ENCODE results near the gene PCTP.
A peak's percentile ranks its signal among the peaks of the same experiment; 100 is the strongest.

PCTP gene

DNA sequence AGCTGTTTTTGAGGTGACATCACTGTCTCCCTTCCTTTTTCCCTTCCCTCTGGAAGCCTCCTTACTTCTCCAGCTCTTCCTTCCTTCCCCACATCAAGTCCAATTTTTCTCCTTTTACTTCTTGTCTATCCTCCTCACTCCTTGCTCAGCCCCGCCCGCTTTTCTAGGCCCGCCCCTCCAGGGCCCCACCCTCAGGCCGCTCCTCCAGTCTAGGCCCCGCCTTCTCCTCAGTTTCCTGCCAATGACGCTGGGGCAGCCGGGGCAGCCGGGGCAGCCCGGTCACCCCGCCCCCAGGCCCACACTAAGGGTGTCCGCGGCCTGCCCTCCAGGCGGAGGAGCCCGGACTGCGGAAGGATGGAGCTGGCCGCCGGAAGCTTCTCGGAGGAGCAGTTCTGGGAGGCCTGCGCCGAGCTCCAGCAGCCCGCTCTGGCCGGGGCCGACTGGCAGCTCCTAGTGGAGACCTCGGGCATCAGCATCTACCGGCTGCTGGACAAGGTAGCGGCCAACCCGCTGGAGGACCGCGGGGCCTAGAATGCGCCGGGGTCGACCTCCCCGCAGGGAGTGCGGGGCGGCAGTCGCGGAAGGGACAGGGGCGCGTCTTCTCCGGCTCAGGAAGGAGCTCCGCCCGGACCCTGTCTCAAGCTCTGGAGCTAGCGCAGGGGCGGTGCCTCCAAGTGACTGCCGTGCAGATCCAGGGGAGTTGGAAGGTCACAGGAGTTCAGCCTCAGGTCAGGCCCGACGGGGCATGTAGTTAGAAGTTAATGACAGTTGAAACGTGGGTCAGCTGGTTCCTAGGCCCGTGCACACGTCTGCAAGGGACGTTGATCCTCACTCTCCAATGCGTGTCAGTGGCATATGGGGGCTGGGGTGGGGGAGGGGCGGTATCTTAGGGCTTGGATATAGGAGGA lies at the start of gene PCTP:
PCTP (plus strand) TSS at position 302 of the 908 bp plus-strand sequence; CDS start at position 355, 53 bp downstream.
- peak; percentile 41 for DNase-seq

DNA sequence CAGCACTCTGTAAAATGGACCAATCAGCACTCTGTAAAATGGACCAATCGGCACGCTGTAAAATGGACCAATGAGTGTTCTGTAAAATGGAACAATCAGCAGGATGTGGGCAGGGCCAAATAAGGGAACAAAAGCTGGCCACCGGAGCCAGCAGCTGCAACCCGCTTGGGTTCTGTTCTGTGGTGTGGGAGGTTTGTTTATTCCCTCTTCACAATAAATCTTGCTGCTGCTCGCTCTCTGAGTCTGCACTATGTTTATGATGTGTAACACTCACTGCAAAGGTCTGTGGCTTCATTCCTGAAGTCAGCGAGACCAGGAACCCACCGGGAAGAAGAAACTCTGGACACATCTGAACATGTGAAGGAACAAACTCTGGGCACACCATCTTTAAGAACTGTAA lies 48.7 kb upstream of the PCTP start:
- DNase-seq, result no peak

DNA sequence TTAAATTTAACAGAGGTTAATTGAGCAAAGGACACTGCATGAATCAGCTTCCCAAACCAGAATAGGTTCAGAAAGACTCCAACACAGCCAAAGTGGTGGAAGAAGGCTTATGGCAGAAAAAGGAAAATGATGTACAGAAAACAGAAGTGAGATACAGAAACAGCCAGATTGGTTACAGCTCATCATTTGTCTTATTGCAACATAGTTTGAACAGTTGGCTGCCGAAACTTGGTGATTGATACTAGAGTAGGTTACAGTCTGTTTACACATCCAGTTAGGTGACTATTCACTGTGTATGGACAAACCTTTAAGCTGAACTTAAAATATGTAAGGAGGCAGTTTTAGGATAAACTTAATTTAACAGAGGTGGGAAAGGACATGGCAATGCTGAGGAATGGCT lies 46.5 kb upstream of the PCTP start:
- no peak for DNase-seq

DNA sequence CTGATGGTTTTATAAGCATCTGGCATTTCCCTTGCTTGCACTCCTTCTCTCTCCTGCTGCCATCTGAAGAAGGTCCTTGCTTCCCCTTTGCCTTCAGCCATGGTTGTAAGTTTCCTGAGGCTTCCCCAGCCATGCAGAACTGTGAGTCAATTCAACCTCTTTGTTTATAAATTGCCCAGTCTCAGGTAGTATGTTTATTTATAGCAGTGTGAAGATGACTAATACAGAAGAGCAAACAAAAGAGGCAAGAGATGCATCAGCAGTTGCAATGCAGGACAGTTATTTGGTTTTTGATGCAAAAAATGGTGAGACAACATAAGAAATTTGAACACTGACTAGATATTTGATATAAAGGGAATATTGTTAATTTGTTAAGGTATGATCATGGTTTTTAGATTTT lies 45.0 kb upstream of the PCTP start:
- no peak for DNase-seq

DNA sequence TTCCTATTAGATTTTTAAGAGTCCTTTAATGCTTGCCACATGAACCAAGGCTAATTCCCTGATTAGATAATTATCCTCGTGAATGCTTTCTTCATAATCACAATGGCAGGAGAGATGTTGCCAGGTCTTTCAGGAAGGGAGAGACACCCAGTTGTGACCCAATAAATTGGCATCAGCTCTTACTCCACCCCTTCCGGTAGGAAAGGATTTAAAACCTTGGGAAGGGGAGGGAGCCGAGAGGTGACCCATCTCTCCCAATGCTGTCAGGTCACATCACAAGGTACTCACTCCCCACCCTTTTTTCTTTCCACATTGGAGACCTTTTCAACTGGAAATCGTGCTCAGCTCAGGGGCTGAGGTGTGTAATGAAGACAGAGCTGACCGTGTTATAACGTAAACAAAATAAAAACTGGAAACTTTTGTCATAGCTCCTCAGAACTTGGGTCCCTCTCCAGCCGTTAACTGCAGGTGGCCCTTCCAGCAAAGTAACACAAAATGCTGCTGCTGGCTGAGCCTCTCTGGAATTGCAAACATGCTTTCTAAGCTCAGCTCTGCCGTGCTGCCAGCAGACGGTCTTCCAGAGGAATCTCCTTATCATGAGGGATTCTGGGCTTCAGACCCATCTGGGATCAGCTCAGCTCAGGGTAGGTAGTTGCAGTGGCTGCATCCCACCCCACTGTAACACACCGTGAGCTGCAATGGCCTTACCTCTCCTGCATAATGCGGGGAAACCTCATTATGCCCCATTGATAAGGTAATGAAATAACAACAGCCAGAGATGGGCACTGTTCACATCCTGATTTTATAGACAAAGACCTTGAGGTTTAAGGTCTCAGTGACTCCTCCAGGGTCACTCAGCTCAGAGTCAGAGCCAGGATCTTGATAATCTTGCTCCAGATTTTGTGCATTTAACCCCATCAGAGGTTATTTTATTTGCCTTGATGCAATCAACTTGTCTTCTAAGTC lies 43.8 kb upstream of the PCTP start:
- no peak for DNase-seq

DNA sequence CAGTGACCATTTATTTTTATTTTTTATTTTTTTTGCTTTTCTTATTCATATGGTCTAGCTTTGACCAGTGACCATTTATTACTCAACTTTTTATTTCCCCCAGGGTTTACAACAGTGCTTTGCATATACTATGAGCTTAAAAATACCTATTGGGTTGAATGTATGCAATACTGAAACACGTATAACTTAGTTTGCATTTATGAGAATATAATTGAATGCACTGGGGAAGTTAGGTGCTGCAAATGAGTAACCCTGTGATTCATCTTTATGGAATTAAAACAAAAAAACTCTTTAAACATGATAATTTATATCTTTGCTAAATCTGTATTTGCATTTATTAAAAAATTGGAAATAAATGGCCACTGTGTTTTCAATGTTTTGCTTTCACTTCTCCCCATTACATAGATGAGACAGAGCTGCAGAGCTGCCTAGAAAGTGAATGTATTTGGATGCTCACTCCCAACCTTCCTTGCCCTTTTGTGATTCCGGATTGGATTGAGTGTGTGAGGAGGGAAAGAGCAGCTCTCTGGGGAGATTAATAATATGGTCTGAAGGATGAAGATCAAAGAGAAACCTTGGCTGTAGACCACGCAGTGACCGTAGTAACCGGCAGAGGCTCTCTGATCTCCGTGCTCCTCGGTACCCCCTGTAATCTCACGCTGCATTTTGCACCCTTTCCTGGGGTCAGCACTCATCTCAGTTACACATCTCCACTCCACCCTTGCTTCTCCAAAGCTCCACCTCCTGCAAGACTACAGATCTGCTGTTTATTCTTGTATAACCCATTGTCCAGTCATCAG lies 42.5 kb upstream of the PCTP start:
- DNase-seq, result no peak

DNA sequence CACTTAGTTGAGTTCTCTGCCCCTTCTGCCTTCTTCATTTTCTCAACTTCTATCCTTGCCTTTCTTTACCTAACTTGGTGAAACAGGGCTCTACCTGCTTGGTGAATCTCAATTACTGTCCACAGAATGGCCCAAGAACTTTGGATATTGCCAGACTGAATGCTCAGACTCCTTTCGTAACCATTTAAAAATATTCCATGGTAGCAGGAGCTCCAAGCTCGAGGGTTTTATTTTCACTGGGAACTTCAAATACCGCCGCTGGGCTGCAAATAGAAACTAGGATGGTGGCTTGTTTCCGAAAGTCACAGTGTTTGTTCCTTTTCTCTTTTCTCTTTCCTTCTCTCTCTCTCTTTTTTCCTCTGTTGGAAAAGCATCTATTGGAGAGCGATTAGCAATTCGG lies 41.4 kb upstream of the PCTP start:
- no peak for DNase-seq

DNA sequence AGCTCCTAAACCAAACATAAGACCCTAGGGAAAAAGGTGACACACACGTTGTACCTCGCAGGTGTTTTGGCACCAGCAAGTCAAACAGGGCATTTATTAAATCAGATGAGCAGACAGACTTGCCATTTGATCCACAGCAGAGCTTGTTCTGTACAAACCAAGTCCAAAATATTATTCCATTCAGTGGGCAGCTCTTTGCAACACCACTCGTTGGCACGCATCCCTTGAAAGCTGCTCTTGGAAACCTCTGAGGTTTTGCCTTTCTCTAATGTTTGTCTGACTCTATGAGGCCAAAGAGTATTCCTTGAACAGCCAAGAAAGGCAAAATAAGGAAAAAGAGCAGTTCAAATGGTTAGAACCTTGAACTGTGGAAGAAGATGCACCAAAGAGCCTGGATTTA lies 40.9 kb upstream of the PCTP start:
- no peak for DNase-seq

DNA sequence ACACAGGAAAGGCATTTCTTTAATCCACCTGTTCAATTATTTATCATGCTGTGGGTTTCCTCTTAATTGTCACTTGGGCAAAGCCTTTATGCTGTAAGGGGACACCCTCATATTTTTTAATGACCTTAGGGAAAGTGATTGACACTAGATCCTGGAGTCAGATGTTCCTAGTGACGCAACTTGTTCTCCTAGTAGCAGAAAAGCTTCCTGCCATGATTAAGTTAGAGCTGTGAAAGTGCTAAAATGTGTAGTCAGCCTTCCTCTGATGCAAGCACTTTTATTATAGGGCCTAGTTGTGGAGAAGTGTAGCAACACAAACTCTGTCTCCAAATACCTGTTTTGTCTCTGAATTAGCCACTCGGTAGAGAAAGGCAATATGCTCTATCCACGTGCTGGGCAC lies 40.4 kb upstream of the PCTP start:
- DNase-seq, result peak; percentile 52

DNA sequence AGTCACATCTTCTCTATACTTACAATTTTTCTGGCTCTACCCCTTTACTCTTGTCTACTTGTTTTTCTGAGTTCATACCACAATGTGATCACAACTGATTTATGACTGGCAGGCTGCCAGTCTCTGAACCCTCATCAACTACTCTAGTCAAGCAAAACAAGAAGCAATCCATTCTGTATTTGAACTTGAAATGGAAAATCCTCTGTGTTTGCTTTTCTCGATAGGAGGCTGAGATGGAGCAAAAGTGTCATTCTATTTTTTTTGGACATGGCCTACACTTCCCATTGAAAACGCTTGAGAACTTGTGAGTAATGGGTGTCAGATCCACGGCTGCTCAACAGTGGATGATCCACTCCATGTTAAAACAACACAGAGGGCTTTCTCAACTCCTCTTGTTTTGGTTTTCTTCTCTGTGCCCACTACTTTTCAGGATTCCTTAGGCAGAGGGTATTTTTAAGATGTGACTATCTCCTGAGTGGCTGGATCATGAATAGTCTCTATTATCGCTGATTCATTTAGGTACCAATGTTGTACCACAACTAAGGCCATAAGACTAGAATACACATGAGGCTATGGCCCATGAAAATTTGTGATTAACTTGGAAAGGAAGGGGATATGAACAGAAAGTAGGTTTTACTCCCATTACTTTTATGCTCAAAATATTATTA lies 39.9 kb upstream of the PCTP start:
- DNase-seq, result peak; percentile 58

DNA sequence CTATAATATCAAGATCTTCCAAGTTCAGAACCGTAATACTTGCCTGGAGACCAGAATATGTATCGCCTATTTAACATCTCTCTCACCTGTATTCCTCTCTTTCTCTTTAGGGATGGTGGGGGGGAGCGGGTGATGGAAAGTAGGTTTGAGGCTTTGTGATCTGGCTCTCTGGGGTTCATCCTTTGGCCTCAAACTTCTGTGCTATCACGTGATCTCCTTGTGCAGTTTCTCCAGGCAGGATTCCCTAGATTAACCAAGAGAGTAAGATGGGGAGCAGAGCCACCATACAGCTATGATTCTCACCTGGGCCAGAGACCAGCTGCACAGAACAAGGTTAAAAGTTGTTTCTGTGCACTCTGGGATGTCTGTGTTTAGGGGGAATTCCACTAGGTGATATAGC lies 33.4 kb upstream of the PCTP start:
- no peak for DNase-seq

DNA sequence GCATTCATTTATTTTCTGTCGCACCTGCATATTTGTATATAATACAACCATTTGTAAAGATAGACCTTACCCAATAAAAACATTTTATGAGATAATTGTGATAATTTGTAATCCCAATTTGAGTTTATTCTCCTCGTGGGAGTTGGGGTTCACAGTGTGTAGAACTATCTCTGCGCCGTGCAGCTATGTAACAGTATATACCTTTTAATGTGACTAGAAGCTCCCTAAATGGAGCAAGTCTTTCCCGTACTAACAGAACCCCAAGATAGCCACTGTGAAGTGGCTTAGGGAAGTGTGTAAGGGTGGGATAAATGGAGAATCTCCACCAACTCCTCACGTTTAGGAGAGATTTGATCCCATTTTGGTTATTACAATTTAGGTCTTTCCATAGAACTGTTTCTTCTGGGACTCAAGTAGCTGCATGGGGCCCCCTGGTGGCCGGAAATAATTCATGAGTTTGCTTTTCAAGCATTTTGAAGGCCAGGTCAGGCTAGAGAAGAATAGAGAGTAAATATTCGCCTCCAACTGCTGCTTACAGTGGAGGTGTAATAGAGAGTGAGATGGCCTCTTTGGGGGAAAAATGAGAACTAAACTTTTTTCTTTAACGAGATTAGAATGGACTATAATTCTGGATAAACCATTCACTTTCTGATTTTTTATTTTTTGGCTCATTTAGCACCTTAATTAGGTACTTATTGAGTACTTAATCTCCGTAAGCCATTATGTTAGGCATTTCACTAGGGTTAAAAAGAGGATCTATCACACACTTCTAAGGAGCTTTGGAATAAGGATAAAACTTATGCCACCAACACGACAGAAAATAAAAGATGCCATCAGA lies 32.7 kb upstream of the PCTP start:
- peak; percentile 27 for DNase-seq

DNA sequence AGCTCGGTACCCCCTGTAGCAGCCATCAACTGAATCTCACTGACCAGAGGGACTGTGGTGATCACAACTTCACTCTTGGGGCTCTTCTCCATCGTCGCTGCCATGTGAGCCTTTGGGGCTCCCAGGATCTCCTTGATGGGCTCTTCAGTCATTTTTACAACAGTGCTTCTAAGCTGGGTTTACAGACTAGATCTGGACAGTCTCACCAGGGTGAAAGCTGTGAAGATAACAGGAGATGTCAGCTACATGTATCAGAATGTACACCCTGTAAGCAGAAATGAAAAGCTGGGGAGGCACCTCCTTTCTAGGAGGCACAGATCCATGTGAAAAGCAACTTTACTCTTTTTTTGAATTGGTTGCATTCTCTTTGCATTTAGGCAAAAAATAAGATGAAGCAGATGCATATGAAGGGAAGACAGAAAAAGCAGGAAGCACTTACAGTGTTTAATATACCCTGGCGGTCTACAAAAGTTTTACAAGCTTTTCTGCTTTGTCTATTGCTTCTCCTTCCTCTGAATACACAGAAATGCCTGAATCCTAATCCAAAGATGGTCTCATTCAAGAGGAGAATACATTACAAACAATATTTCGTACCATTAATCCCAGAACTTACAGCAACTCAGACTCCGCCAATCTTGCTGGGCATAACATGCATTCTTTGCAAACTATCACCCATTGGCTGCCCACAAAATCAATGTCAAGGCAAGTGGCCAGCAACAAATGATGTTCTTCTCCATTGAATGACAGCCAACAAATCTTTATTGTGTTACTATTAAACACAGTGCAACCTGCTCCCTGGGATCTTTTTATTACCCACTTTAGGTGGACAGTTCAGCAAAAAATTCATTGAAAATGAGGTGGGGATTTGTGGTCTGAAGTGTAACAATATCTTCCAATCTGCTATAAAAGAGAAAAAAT lies 29.7 kb upstream of the PCTP start:
- DNase-seq, result no peak

DNA sequence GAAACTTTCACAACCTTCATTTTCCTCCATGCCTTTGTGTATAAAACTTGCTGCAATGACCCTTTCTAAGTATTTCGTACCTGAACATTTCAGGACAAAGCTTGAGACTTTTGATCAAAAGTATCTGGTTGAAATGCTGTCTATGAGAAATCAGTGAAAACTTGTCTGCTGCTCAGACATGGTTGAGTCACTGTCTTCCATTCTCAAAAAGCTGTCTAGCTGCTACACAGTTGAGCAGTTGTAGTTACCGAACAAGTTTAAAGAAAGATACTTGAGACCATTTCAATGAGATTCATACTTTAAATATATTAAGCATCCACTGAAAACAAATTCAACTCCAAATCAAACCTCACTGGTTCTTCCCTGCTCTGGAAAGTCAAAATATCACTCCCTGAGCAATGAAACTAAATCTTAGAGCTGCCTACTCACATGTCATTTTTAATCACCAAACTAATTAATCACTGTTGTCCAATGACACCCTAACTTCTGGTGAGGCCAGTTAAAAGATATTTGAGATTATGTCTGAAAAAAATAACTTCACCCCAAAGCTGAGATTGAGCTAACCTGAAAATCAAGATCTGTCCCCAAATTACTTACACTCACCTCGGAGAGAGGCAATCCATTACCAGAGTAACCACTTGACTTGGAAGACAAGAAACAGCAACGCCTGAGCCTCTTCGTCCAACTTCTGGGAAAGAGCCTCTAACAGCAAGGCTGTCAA lies 28.7 kb upstream of the PCTP start:
- DNase-seq, result no peak

DNA sequence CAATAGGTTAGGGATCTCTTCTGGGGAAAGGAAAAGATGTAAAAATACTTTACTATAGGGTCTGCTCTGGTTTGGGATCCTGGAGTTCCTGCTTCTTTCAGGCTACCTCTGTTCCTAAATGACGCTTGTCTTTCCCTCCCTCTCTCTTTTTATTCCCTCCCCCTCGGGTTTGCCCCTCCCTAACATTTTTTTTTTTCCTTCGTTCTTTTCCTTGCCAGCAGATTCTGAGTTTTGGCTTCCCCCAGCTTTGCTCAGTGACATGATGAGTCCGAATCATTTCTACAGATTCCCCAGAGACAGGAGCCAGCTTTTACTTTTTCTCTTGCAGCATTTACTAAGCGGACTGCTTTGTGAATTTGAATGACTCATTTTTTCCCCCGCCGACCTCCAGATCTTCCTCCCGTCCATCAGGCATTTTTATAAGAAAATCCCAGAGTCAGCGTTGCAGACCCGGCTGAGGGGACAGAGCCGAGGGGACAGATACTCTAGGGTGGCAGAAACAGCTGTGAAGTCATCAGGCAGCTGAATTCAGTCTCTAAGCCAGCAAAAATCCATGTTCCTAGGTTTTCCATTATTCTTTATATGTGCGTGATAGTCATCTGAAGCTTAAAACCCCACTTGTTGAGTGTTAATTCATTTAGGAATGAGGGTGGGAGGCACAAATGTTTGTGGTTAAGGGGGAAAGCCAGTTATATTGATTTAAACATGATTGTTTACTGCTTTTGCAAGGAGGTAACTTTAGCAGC lies 27.9 kb upstream of the PCTP start, which contains the start of gene TMEM100:
TMEM100 (minus strand) TSS at position 123 of the 746 bp plus-strand sequence. CDS start 1,794 bp downstream, outside the sequence.
- no peak for DNase-seq

DNA sequence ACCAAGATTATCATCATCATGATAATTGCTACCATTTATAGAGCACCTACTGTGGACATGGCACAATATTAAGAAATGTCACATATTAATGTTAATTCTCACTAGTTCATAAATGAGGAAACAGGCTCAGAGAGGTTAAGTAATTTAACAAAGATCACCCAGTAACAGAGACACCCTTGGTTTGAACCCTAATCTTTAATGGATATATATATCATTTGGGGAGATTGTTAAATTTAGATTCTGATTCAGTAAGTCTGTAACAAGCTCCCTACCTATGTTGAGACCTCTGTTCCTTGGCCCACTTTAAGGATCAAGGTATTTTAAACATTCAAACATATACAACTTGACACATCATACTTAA lies 27.4 kb upstream of the PCTP start:
- no peak for DNase-seq

DNA sequence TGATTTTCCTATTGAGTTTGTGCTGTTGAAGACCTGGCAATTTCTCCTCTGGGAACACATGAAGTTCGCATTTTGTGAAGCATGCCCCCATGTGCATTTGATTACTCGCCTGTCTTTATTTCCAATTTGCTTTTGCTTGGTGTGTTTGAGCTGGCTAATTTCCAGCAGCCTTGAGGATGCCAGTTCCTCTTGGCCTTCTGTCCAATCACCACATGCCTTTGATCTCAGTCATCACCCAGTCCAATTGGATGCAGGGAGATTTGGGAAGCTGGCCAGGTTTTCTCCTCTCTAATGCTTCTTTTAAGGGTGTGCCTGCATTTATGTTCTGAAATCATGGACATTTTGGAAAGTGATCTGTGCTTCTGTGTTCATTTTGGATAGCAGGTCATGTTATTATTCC lies 24.4 kb upstream of the PCTP start:
- peak; percentile 80 for DNase-seq

DNA sequence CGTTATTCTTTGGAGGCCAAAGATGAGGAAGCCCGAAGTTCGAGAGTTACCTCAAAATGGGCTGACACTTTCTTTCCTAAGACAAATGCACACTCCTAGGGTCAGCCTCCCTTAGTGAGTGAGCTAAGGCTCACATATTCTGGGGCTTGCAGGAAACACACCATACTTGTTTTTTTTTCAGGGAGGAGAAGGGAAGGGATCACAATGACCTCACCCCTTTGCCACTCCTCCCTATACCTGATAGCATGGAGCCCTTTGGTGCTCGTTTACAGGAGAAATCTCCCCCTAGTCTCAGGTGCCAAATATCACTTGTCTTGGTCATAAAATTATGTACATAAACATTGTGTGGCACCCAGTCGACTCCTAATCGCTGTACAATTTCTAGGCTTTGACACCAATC lies 23.6 kb upstream of the PCTP start:
- DNase-seq, result no peak

DNA sequence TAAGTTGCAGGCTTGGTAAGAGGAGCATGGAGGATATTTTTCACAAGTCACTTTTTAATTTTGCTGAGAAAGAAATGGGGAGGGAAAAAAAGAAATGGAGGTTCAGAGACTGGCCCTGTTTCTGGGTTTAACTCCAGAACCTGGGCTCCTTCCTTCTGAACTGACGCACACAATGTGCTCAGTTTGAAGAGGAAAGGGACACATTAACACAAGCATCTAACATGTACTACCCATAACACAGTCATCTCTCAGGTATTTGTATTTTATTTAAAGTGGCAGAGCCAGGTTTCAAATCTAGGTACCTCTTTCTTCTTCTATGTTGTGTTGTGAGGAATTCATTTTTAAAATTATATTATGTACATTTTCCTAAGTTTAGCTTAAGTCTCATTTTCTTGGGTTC lies 22.9 kb upstream of the PCTP start:
- no peak for DNase-seq
